ENCODE results near the gene NBPF3.
A peak's percentile ranks its signal among the peaks of the same experiment; 100 is the strongest.
"Not testable (repeated sequence)": the region's sequence is repeated elsewhere in the genome, so short reads cannot be mapped to it uniquely, and the experiment has no call there.

Gene NBPF3

DNA sequence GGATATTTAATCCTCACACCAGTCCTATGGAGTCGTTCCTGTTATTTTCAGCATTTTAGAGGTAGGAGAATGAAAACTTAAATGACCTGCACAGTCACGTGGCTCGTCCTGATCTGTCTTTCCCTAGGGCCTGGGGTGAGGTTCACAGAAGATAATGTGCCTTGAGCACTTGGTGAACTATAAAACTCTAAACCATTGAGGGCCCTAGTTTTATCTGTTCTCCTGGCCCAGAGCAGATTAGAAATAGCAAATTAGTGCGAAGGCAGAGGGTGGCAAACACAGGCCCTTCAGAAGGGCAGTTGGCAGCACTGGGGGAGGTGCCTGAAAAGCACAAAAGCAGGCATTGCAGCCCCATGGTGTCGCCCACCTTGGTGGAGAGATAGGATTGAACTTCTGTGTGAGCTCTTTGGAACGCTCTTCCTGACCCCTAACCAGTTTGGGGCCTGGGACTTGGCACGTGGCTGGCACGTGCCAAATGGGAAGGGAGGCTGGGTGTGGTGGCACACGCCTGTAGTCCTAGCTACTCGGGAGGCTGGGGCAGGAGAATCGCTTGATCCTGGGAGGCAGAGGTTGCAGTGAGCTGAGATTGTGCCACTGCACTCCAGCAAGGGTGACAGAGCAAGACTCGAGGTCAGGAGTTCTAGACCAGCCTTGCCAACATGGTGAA lies 1.2 kb upstream of the NBPF3 start:
- DNase-seq (ENCODE audit: low read depth, low spot score), result not testable (repeated sequence)

DNA sequence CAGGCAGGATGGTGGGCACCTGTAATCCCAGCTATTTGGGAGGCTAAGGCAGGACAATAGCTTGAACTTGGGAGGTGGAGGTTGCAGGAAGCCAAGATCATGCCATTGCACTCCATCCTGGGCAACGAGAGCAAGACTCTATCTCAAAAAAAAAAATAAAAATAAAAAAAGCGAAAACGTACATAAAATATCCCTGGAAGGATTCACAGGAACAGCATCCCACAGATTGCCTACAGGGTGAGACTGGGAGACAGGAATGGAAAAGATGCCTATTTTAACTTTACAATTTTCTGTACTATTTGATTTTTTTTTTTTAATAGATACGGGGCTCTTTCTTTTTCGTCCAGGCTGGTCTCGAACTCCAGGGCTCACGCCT lies 604 bp upstream of the NBPF3 start:
- DNase-seq (ENCODE audit: low read depth, low spot score), result no peak

DNA sequence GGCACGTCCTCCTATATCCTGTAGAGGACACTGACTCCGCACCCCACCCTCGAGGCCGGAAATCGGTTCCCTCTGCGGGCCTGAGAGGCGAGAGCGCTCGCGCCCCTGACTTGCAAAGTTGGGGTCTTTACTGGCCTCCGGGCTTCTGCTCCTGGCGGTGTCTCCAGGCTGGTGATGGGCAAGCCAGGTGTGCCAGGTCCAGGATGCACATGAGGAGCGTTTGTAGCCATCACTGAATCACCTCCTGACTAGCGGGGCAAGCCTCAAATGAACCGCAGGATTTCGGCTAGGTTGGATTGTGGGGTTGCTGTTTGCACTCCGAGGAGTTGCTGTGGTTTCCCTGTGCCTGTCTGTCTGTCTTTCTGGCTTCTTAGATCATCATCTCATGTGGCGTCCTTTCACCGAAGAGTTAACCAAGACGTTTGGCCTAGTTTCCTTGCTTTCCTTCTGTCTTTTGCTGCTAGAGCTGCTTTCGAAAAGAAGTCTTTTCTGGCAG lies 741 bp downstream of the NBPF3 start:
- not testable (repeated sequence) for DNase-seq (ENCODE audit: low read depth, low spot score)

DNA sequence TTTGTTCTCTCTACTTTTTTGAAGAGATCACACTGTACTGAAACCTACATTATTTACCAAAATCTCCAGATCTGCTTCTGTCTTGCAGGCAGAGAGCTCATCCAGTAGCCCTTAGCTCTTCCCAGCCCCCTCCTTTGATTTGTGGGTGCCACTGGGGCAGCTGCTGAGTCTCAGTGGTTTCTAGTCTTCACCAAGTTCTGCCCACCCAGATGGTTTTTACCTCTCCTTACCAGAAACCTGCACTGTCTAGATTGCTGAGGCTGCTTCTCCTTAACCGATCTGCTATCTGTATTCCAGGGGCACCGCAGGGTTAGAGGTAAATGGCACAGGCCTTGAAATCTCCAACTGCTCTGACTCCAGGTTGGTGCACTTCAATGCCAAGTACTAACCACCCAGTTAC lies 6.7 kb downstream of the NBPF3 start:
- not testable (repeated sequence) for DNase-seq (ENCODE audit: low read depth, low spot score)

DNA sequence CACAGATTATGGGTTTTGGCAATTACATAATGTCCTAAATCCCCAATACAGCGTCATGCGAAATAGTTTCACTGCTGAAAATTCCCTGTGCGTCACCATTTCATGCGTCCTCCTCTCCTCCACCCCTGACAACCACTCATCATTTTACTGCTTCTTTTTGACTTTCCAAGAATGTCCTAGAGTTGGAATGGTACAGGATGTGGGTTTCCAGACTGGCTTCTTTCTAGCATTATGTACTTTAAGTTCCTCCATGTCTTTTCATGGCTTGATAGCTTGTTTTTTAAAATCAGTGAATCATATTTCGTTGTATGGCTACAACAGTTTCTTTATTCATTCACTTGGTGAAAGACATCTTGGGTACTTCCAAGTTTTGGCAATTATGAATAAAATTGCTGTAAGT lies 7.4 kb downstream of the NBPF3 start:
- no peak for DNase-seq (ENCODE audit: low read depth, low spot score)

DNA sequence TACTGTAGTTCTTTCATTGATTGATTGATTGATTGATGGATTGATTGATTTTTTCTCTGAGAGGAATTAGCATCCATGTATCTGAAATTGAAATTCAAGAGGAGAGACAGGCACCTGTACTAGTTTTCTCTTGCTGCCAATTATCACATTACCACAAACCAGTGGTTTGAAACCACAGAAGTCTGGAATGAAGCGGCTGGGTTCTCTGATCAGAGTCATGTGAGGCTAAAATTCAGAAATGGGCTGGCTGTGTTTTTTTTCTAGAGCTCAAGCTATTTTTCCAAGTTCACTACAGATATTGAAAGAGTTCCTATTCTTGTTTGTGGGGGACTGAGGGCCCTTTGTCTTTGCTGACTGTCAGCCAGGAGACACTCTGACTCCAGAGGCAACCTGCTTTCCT lies 10.0 kb downstream of the NBPF3 start:
- no peak for DNase-seq (ENCODE audit: low read depth, low spot score)

DNA sequence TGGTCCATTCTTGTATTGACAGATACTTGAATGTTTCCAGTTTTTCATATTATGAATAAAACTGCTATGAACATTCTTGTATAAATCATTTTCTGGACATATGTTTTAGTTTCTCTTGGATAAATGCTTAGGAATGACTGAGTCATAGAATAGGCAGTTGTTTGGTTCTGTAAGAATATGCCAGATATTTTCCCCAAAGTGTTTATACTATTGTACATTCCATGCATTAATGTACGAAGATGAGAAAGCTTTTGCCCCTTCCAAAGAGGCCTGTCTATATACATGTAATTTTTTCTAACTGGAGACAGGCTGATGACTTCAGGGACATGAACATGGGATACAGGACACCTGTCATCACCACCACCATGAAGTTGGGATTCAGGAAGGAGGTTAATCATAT lies 11.3 kb downstream of the NBPF3 start:
- DNase-seq (ENCODE audit: low read depth, low spot score), result no peak

DNA sequence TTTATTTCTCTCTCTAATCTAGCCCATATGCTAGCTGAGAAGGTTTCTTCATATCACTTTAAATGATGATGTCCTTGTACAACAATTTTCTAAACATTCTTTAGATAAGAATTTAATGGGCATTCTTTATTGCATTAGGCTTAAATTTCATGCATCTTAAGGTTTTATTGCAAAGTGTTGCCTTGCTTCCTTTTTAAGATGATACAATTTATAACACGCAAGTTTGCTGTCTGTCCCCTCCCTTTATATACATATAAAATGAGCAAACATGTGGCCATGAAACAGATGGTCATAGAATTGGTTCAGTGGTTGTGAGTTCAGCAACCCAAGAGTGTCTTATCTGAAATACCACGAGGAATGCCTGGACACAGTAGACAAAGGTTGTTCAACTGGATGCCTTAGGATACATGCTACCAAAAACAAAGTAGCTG lies 12.1 kb downstream of the NBPF3 start:
- DNase-seq (ENCODE audit: low read depth, low spot score), result no peak

DNA sequence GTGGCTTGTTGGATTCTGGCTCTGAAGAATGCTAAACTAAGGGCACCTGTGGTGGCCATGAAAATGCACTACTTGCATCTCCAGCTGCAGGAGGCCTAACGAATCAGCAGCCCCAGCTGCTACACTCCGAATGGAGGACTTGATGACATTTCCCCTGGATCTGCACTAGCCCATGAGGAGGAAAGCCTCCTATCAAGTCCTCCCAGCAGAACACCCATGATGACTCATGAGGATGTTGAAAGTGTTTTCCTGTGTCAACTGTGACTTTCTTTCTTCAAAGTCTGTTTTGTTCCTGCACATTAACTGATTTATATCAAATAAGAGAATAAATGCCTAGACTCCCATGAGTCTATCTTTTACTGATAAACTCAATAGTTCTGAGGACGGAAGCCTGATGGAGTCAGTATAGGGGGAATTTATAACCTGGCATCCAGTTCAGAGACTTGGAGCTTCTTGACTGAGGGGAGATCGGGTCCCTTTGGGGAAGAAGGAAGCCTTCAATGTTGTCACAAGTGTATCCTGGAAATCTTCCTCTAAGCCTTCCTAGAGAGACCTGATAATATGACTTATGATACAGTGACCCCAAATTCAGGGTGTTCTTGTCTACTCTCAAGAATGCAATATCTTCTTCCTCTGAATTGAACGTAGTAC lies 14.2 kb downstream of the NBPF3 start:
- DNase-seq (ENCODE audit: low read depth, low spot score), result not testable (repeated sequence)

DNA sequence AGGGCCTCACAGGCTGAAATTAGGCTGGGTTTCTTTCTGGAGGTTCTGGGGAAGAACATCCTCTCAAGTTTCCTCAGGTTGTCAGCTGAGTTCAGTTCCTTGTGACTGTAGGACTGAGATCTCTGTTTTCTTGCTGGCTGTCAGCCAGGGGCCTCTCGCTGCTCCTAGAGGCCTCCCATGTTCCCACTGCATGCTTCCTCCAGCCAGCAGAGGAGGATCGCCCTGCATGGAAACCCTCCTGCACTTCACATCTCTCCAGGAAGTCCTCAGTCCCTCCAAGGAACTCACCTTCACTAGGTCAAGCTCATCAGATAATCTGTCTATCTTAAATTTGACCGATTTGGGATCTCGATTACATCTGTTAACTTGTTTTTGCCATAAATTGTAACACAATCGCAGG lies 15.0 kb downstream of the NBPF3 start:
- DNase-seq (ENCODE audit: low read depth, low spot score), result not testable (repeated sequence)

DNA sequence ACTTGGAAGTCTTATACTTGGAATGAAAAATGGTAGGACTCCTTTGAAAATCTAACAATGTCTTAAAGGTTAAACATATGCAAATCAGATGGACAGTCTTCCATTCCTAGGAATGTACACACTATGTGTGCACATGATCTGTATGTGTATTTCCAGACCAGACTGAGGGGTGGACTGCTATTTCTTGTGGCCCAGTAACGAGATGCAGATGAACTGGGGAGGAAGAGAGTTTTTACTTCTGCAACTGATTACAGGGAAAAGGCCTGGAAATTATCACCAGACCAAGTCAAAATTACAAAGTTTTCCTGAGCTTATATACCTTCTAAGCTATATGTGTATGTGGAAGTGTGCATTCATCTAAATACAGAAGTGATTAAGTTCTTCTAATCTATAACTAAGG lies 17.7 kb downstream of the NBPF3 start:
- DNase-seq (ENCODE audit: low read depth, low spot score), result no peak

DNA sequence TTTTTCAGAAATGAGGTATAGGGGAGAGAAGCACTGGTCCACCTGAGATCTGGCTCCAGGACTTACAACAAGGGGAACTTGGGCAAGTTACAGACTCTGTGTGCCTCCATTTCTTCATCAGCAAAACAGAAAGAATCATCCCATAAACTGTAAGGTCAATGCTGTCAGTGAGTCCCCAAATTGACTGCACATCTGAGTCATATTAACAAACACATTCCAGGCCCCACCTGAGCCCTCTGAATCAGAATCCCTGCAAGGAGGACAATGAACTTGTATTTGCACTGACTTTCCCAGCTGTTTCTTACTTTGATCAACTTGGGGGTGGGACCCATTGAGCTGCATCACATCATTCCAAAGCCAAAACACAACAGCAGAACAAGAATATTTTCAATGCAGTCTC lies 25.2 kb downstream of the NBPF3 start:
- not testable (repeated sequence) for DNase-seq (ENCODE audit: low read depth, low spot score)

DNA sequence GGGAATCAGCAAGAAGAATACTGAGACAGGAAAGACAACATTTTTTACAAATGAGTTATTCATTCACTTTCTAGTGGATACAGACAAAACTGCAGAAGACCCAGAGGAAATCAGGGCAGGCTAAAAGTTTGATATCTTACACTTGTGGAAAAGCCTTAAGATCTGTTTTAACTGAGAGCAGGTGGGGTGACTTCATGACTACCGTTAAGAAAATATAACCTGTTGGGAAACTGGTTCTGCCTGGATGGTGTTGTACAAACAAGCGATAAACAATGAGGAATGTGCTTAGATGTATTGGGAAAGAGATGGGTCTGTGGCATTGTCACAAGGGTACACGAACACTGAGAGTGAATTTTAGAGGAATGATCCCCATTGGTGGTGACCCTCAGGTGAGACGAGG lies 28.0 kb downstream of the NBPF3 start:
- not testable (repeated sequence) for DNase-seq (ENCODE audit: low read depth, low spot score)

DNA sequence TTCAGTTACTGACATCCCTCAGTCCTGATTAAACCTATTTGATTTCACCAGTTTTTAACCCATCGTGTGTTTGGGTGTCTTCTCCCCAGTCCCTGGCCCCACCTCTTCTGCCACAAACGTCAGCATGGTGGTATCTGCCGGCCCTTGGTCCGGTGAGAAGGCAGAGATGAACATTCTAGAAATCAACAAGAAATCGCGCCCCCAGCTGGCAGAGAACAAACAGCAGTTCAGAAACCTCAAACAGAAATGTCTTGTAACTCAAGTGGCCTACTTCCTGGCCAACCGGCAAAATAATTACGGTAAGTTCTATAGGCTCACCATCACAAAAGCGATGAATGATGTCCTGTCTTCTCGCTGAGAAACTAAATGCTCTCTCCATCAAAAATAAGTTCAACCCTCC lies 28.7 kb downstream of the NBPF3 start:
- DNase-seq (ENCODE audit: low read depth, low spot score), result peak; percentile 40

DNA sequence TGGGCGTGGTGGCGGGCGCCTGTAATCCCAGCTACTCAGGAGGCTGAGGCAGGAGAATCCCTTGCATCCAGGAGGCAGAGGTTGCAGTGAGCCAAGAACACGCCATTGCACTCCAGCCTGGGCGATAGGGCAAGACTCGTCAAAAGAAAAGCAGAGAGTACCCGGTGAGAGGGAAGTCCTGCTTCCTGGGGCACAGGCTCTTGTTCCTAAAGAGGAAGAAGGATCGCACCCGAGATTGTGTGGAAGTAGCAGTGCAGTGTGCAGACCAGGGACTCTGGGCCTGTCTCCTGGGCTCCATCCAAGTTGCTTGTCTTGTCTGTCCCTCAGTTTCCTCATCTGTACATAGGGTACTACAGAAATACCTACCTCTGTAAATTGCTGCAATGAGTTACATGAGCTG lies 29.6 kb downstream of the NBPF3 start:
- no peak for DNase-seq (ENCODE audit: low read depth, low spot score)

DNA sequence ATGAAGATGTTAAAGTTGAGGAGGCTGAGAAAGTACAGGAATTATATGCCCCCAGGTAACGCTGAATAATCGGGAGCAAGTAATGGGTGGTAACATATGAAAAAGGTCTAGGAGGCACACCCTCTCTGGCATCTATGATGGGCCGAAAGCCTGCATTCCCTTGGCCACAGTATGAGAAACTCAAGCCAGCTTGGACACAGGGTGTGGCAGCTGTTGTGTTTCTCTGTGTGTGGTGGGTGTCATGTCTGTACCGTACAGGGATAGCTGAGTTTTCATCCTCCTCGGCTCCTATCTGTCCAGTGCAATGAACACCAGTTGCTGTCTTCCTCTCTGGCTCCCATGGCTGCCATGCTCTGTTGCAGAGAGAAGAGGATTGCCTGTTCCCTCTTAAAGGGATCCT lies 32.9 kb downstream of the NBPF3 start:
- DNase-seq (ENCODE audit: low read depth, low spot score), result no peak

DNA sequence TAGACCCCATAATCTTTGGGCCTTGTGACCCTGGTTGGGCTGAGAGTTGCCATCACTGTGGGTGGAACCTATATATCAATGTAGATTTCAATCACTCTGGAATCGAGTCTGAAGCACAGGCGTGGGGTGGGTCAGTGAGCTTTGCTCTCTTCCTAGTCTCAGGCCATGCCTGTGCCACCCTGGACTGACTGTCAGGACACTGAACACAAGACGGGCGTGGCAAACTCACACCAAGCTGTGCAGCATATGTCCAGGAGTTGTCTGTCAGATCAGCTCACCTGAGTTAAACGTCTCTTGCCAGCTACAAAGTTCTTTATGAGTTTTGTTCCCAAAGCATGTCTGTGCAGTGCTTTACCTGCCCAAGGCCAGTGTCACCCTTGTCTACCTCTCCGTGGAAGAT lies 38.4 kb downstream of the NBPF3 start:
- DNase-seq (ENCODE audit: low read depth, low spot score), result no peak

DNA sequence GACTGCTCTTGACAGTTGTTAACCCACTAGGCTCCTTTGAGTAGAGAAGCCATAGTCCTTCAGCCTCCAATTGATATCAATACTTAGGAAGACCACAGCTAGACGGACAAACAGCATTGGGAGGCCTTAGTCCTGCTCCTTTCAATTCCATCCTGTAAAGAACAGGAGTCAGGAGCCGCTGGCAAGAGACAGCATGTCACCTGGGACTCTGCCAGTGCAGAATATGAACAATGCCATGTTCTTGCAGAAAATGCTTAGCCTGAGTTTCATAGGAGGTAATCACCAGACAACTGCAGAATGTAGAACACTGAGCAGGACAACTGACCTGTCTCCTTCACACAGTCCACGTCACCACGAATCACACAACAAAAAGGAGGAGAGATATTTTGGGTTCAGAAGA lies 43.9 kb downstream of the NBPF3 start:
- DNase-seq (ENCODE audit: low read depth, low spot score), result not testable (repeated sequence)

DNA sequence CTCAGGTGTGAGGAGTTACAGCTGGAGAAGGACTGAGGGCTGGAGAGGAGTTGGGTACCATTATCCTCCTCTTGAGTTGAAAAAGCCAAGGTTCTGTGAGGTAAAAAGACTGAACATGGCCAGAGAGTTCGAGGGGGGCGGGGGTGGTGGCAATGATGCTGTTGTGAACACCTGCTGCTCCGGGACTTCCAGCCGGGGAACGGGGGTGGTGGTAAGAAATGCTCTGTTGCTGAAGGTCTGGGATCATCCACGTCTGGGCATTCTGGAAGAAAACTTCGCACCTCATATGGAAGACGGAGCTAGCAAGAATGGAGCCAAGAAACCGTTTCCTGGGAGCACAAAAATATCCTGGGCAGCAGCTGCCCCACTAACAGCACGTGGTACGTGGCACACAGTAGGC lies 49.2 kb downstream of the NBPF3 start:
- no peak for DNase-seq (ENCODE audit: low read depth, low spot score)

DNA sequence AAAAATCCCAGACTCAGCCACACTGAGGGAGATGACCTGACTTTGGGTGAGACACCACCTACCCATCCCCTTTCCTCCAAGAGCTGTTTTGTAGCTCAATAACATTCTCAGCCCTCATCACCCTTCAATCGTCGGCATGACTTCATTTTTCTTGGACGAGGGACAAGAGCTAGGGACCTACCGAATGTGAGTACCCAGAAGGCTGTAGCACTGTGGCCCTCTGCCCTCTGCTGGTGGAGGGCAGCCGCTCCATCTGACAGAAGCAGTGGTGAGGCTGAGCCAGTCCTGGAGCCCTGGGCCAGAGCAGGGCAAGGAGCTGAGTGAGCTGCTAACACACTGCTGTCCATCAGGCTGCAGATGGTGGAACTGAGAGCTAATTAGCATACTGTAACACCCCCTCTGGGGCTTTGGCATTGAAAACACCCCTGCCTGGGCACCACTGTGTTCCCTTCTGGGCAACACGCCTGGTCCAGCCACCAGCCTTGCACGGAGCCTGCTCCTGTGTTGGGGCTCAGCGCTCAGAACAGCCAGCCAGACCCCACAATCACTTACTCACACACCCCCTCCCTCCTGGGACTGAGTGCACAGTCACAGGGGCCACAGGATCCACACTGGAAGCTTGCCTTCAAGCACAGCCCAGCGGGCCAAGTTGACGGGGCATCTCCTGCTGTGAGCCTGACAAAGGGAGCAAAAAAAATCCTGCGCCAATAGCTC lies 51.0 kb downstream of the NBPF3 start:
- DNase-seq (ENCODE audit: low read depth, low spot score), result no peak

DNA sequence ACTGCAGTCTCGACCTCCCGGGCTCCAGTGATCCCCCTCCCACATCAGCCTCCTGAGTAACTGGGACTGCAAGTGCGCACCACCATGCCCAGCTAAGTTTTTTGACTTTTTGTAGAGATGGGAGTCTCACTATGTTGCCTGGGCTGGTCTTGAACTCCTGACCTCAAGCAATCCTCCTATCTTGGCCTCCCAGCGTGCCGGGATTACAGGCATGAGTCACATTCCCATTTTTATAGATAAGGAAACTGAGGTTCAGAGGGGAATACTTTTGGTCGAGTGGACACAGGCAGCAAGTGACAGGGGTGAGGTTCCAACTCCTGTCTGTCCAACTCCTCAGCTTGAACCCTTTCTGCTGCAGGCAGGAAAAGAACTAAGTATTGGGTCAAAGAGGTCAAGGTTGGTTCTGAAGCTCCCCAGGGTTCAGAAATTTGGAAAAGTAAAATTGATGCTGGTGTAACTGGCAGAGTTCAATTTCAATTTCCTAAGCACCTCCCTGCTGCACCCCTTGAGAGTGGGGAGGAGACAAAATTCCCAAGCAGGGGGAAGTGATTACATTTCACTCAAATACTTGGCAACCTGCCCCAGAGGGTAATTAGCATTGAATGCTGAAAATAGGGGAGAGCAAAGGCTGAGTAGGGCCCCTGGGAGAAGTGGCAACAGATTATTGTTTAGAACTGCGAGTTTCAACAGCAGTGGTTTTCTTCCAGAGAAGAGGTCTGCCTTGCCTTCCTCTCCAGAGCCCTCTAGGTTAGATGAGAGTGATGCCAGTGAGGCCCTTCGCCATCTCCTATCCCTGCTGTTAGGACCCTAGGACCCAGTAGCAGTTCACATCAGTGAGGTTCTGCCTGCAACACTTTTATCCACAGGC lies 51.8 kb downstream of the NBPF3 start:
- no peak for DNase-seq (ENCODE audit: low read depth, low spot score)

DNA sequence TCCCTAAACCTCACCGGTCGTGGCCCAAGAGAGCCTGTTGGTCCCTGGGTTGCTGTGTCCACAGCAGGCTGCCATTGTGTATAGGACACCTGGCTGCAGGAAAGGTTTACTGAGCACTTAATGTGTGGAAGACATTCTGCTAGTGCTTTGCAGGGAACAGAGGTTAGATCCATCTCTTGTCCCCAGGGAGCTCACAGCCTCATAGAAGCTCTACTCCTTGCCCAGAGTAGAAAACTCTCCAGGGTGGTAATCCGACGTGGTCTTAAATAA lies 52.4 kb downstream of the NBPF3 start:
- no peak for DNase-seq (ENCODE audit: low read depth, low spot score)
